HepG2 (cell line): ENCODE measurements around the gene TTC23. TPM values are rescaled to one million over a fixed set of nuclear protein-coding genes. Genes with fewer than 3 reads are reported as not detected.

ENCODE experiments used
- ATAC-seq: fragments of 200-7000 bp; cut with Tn5 transposase; 3 replicates; pipeline ENCODE4 v1.9.1; 2020; ENCODE audit warnings: mild to moderate bottlenecking, moderate library complexity
- BruUV-seq: library from RNA; stranded (reverse); fragments of 400-500 nt; replicated peaks from 2 replicates; lab custom pipeline; 2021; lab: Mats Ljungman, UMichigan
- CTCF ChIA-PET: fragments of 300-600 bp; formaldehyde crosslinking; extraction: SDS; loops from one replicate; lab custom pipeline; 2021; ENCODE audit warnings: low total read pairs, inconsistent platforms, low intra/inter-chr PET ratio; lab: Yijun Ruan, JAX
- POLR2A ChIA-PET: fragments of 350-600 bp; sonication (Branson Sonifier 250); formaldehyde crosslinking; loops from one replicate; lab custom pipeline; 2020; ENCODE audit warnings: antibody characterized with exemption, inconsistent platforms; lab: Yijun Ruan, JAX
- DNase-seq: peaks from one replicate; pipeline ENCODE4 v3.0.0-alpha.2; 2015; ENCODE audit warnings: low spot score
- FAIRE-seq: peaks from 3 replicates; lab custom pipeline; 2011; peaks lifted over from hg19 to GRCh38; lab: Jason Lieb, UNC
- H2AFZ ChIP-seq: one replicate; pipeline ENCODE4 v1.6.1; 2011; ENCODE audit warnings: low read length, inconsistent platforms
- H3K27ac ChIP-seq: fragments of 300-600 bp; 3 replicates; pipeline ENCODE4 v1.8.0; 2011; ENCODE audit warnings: mixed run types, mild to moderate bottlenecking, mixed read lengths, low read length, inconsistent platforms; ENCODE audit not compliant: insufficient read depth; ENCODE audit errors: extremely low read length
- H3K27me3 ChIP-seq, 2 experiments: fragments of 200-600 bp in 1 of 2; 2 replicates in 1 of 2; 3 replicates in 1 of 2; pipeline versions ENCODE4 v1.6.0 to v1.8.0; 2011; ENCODE audit warnings: low read length in 2 of 2, mild to moderate bottlenecking in 2 of 2, moderate library complexity in 2 of 2, inconsistent platforms in 1 of 2; ENCODE audit not compliant: insufficient read depth in 2 of 2, control insufficient read depth in 1 of 2
- H3K36me3 ChIP-seq, 2 experiments: fragments of 200-600 bp in 1 of 2; replicated peaks in 1 of 2; 2 replicates in 1 of 2; 3 replicates in 1 of 2; pipeline versions ENCODE4 v1.5.1 to v1.8.0; 2011; ENCODE audit warnings: low read length in 2 of 2, inconsistent platforms in 1 of 2; ENCODE audit not compliant: insufficient read depth in 2 of 2, control insufficient read depth in 1 of 2
- H3K4me1 ChIP-seq: 2 replicates; pipeline ENCODE4 v1.5.1; 2012; ENCODE audit warnings: low read length, inconsistent platforms; ENCODE audit not compliant: insufficient read depth
- H3K4me2 ChIP-seq: 2 replicates; pipeline ENCODE4 v1.6.0; 2011; ENCODE audit warnings: low read depth, low read length, inconsistent platforms
- H3K4me3 ChIP-seq, 3 experiments: fragments of 200-600 bp in 1 of 3; sonication (generic), shearing (Covaris generic) in 1 of 3; replicated peaks in 1 of 3; 2 replicates each; pipeline ENCODE4 v1.5.1; 2011 to 2016; ENCODE audit warnings: low read length in 3 of 3, inconsistent platforms in 2 of 3, low read depth in 2 of 3, mild to moderate bottlenecking in 2 of 3, control low read depth in 1 of 3, mixed read lengths in 1 of 3; ENCODE audit not compliant: insufficient read depth in 1 of 3
- H3K79me2 ChIP-seq: one replicate; pipeline ENCODE4 v1.6.1; 2011; ENCODE audit warnings: low read length, inconsistent platforms; ENCODE audit not compliant: insufficient read depth
- H3K9ac ChIP-seq: 2 replicates; pipeline ENCODE4 v1.6.0; 2011; ENCODE audit warnings: mild to moderate bottlenecking, low read depth, low read length, inconsistent platforms; ENCODE audit not compliant: insufficient read depth
- H3K9me3 ChIP-seq: 2 replicates; pipeline ENCODE4 v1.5.1; 2012; ENCODE audit warnings: mild to moderate bottlenecking, low read length
- H4K20me1 ChIP-seq: 2 replicates; pipeline ENCODE4 v1.6.0; 2011; ENCODE audit warnings: inconsistent platforms, mild to moderate bottlenecking, low read length, moderate library complexity; ENCODE audit not compliant: insufficient read depth
- ERF ChIP-seq: IDR thresholded peaks from 2 replicates; pipeline ENCODE4 v1.6.1; 2018; ENCODE audit warnings: missing biosample characterization, missing genetic modification reagents
- KLF16 ChIP-seq, 2 experiments: sonication (generic) in 1 of 2; formaldehyde crosslinking in 1 of 2; IDR thresholded peaks; 2 replicates each; pipeline versions ENCODE4 v1.6.1 to v1.8.0; 2016 to 2023; ENCODE audit warnings: missing genetic modification reagents in 2 of 2, missing compliant biosample characterization in 1 of 2
- POLR2A ChIP-seq, 2 experiments: IDR thresholded peaks; 2 replicates each; pipeline ENCODE4 v1.6.1; 2011; ENCODE audit warnings: low read depth in 2 of 2, low read length in 2 of 2, mild to moderate bottlenecking in 1 of 2, moderate library complexity in 1 of 2; ENCODE audit not compliant: insufficient read depth in 1 of 2
- PTBP1 ChIP-seq: fragments of 200-400 bp; formaldehyde crosslinking; IDR thresholded peaks from 2 replicates; pipeline ENCODE4 v1.6.1; 2018; ENCODE audit warnings: low read length, low read depth; ENCODE audit not compliant: poor library complexity, severe bottlenecking
- ZFP91 ChIP-seq: sonication (generic); formaldehyde crosslinking; IDR thresholded peaks from 2 replicates; pipeline ENCODE4 v1.9.0; 2022; ENCODE audit warnings: missing genetic modification reagents, mild to moderate bottlenecking, borderline replicate concordance
- ZNF20 ChIP-seq: sonication (generic); formaldehyde crosslinking; IDR thresholded peaks from 2 replicates; pipeline ENCODE4 v1.4.0; 2020; ENCODE audit warnings: mild to moderate bottlenecking, moderate library complexity, missing genetic modification reagents
- ZNF704 ChIP-seq: sonication (generic); formaldehyde crosslinking; IDR thresholded peaks from 2 replicates; pipeline ENCODE4 v1.8.1; 2023; ENCODE audit warnings: mild to moderate bottlenecking, inconsistent platforms, moderate library complexity, missing genetic modification reagents, borderline replicate concordance
- ZNF891 ChIP-seq: sonication (generic); formaldehyde crosslinking; IDR thresholded peaks from 2 replicates; pipeline ENCODE4 v1.5.0; 2020; ENCODE audit warnings: mild to moderate bottlenecking, missing genetic modification reagents
- WGBS: methylation state at CpG from one replicate; pipeline ENCODE4 v1.1.6; 2017; ENCODE audit warnings: low lambda C conversion rate; 5-methylcytosine and 5-hydroxymethylcytosine counted together
- in situ Hi-C: cut with HindIII; loops from 2 replicates; pipeline ENCODE4 v1.10.0; 2017; ENCODE audit warnings: low pct_unique_long_range_greater_than_20kb; ENCODE audit not compliant: extremely low pct_ligation_motif_present
- intact Hi-C: fragments of 100-400 bp; cut with micrococcal nuclease; formaldehyde crosslinking; loops from one replicate; pipeline ENCODE4 v1.10.0; 2022; ENCODE audit not compliant: unreplicated experiment
- polyA plus RNA-seq, 8 experiments: library from polyadenylated mRNA; depleted of rRNA in 3 of 8; stranded (reverse) in 7 of 8; unstranded in 1 of 8; fragments of >200 nt; fragmentation: Illumina TruSeq in 4 of 8; extraction: Trizol in 4 of 8; gene quantifications; 2 replicates each; pipeline versions ENCODE4 v1.2.1 to v1.2.3, GENCODE V29; 2011 to 2016; ENCODE audit warnings: low read depth in 4 of 8, missing spikeins in 1 of 8, mixed read lengths in 1 of 8; ENCODE audit not compliant: insufficient read depth in 1 of 8
- total RNA-seq, 5 experiments: library from RNA; depleted of rRNA; stranded (reverse); fragments of >200 nt; fragmentation: Illumina TruSeq; extraction: Trizol; gene quantifications; 2 replicates each; pipeline ENCODE4 v1.2.3, GENCODE V29; 2016; ENCODE audit warnings: low read depth in 1 of 5

TTC23 gene
- total and polyA plus RNA-seq, 2 of the 13 experiments (the other 11 are each of a cell fraction or from before 2014, with no cell fraction given), result 1.6 to 11.7 TPM

- Histone ChIP-seq H3K79me2 (no peaks in the 10 kb centered on the region), H4K20me1 (no peaks in the 10 kb centered on the region), H3K4me1 (peaks cover 21% of the 10 kb centered on the region), H3K36me3 (no peaks in the 10 kb centered on the region; a peak in 2 of 5 replicates), H3K9me3 (no peaks in the 10 kb centered on the region), H3K9ac (peak overlapping the region; percentile 8; the same call in 1 of the 2 replicates), H3K4me3 (no peak overlapping the region), H2AFZ (no peak overlapping the region), H3K4me2 (peak overlapping the region; percentile 52), H3K27ac (peak overlapping the region; percentile 59), H3K27me3 (no peaks in the 10 kb centered on the region)
- BruUV-seq, result TSS peak; percentile 39
- TF ChIP-seq ZNF20 (no peak), ZNF891 (0 out of 2 replicates have a peak, but pooled peaks have one; percentile 58)
- FAIRE-seq (no peak), ATAC-seq (no peak), DNase-seq (no peak)
- WGBS, result 76% methylated on average over 22 of the region's 22 CpGs
- POLR2A ChIA-PET, result interaction anchor here (0.8 kb wide), 1 partner anchor 314 kb away, joined by 3 read pairs; no protein-coding TSS in a partner anchor
- intact Hi-C loops (no loop called here), in situ Hi-C loops (no loop called here)
- CTCF ChIA-PET, result no interaction called here
Observed at GRCh38 chr15:99122831-99123712, 126.3 kb downstream of the TTC23 start.

GRCh38 chr15:99121691-99122410, 127.5 kb downstream of the TTC23 start:
- FAIRE-seq (no peak), DNase-seq (no peak), ATAC-seq (no peak)
- Histone ChIP-seq H3K36me3 (no peaks in the 10 kb centered on the region; a peak in 1 of 5 replicates), H3K27me3 (no peaks in the 10 kb centered on the region), H3K79me2 (no peaks in the 10 kb centered on the region), H3K4me2 (no peak overlapping the region), H3K9ac (no peak overlapping the region), H2AFZ (no peak overlapping the region), H3K27ac (no peak overlapping the region), H3K4me3 (no peak overlapping the region), H3K9me3 (no peaks in the 10 kb centered on the region), H3K4me1 (peaks cover 24% of the 10 kb centered on the region), H4K20me1 (no peaks in the 10 kb centered on the region)
- ChIA-PET CTCF (no interaction called here), POLR2A (no interaction called here)
- intact Hi-C loops, result no loop called here
- 81% methylated on average over 8 of the region's 8 CpGs for WGBS
- in situ Hi-C loops, result no loop called here
- no TSS peak for BruUV-seq
- TF ChIP-seq ZNF704 (CRISPR knock-in tag) (no peak), ERF (no peak), PTBP1 (no peak), POLR2A (IDR thresholded peaks at IDR 0.05; ENCODE audit: insufficient read depth in 1 of 2, low read depth in 2 of 2, low read length in 2 of 2) (no peak), KLF16 (CRISPR knock-in tag; IDR thresholded peaks at IDR 0.05) (no peak), ZFP91 (CRISPR knock-in tag) (no peak)
